SK-N-SH (cell line): ENCODE data around the gene MARS1. TPM values are rescaled to one million over a fixed set of nuclear protein-coding genes. Genes with fewer than 3 reads are reported as not detected.

ENCODE experiments used
- CTCF ChIA-PET: fragments of 300-600, 350-600 bp; formaldehyde crosslinking; extraction: SDS; loops from one replicate; lab custom pipeline; 2021; lab: Yijun Ruan, JAX
- POLR2A ChIA-PET: fragments of 350-600 bp; sonication (Branson Sonifier 250); formaldehyde crosslinking; extraction: SDS; loops from one replicate; lab custom pipeline; 2020; ENCODE audit warnings: antibody characterized with exemption, inconsistent platforms; lab: Yijun Ruan, JAX
- DNase-seq: peaks from one replicate; pipeline ENCODE4 v3.0.0; 2012
- H2AFZ ChIP-seq: fragments of 200-600 bp; sonication (generic); 2 replicates; pipeline ENCODE4 v1.8.1; 2016; ENCODE audit warnings: antibody characterized with exemption, mild to moderate bottlenecking, low read depth
- H3F3A ChIP-seq: fragments of 200-600 bp; sonication (generic); replicated peaks from 2 replicates; pipeline ENCODE3; 2016; ENCODE audit warnings: antibody characterized with exemption, mild to moderate bottlenecking; ENCODE audit not compliant: insufficient read depth
- H3K27ac ChIP-seq, 2 experiments: fragments of 200-500 bp in 1 of 2; fragments of 200-600 bp in 1 of 2; sonication (Bioruptor generic) in 1 of 2; sonication (generic), shearing (Covaris generic) in 1 of 2; 2 replicates each; pipeline versions ENCODE4 v1.5.1 to v1.6.1; 2014 to 2016; ENCODE audit warnings: low read depth in 2 of 2, inconsistent platforms in 1 of 2, low read length in 1 of 2, mild to moderate bottlenecking in 1 of 2, mixed read lengths in 1 of 2
- H3K27me3 ChIP-seq: fragments of 200-600 bp; sonication (generic), shearing (Covaris generic); 2 replicates; pipeline ENCODE4 v1.6.1; 2016; ENCODE audit warnings: mixed run types; ENCODE audit not compliant: insufficient read depth
- H3K36me3 ChIP-seq, 2 experiments: fragments of 200-500 bp in 1 of 2; fragments of 200-600 bp in 1 of 2; sonication (Bioruptor generic) in 1 of 2; sonication (generic) in 1 of 2; replicated peaks in 1 of 2; 2 replicates each; pipeline versions ENCODE3 to v1.5.1; 2014 to 2016; ENCODE audit warnings: low read length in 1 of 2, mild to moderate bottlenecking in 1 of 2; ENCODE audit not compliant: insufficient read depth in 2 of 2, control insufficient read depth in 1 of 2
- H3K4me1 ChIP-seq, 2 experiments: fragments of 200-500 bp in 1 of 2; fragments of 200-600 bp in 1 of 2; sonication (Bioruptor generic) in 1 of 2; sonication (generic), shearing (Covaris generic) in 1 of 2; 2 replicates each; pipeline versions ENCODE4 v1.5.1 to v1.6.1; 2014 to 2016; ENCODE audit warnings: low read depth in 1 of 2, low read length in 1 of 2, mixed run types in 1 of 2; ENCODE audit not compliant: insufficient read depth in 2 of 2, control insufficient read depth in 1 of 2
- H3K4me2 ChIP-seq: fragments of 200-600 bp; sonication (generic), shearing (Covaris generic); 2 replicates; pipeline ENCODE4 v1.6.1; 2017; ENCODE audit warnings: mixed run types
- H3K4me3 ChIP-seq, 2 experiments: fragments of 200-500 bp in 1 of 2; fragments of 200-600 bp in 1 of 2; sonication (Bioruptor generic) in 1 of 2; sonication (generic), shearing (Covaris generic) in 1 of 2; 2 replicates each; pipeline versions ENCODE4 v1.5.1 to v1.8.1; 2014 to 2016; ENCODE audit warnings: low read depth in 2 of 2, inconsistent platforms in 1 of 2, low read length in 1 of 2, mild to moderate bottlenecking in 1 of 2, mixed read lengths in 1 of 2, moderate library complexity in 1 of 2
- H3K79me2 ChIP-seq: fragments of 200-600 bp; sonication (generic); 2 replicates; pipeline ENCODE4 v1.8.1; 2017; ENCODE audit warnings: mild to moderate bottlenecking; ENCODE audit not compliant: insufficient read depth
- H3K9ac ChIP-seq: fragments of 200-600 bp; sonication (generic); 2 replicates; pipeline ENCODE4 v1.6.1; 2017; ENCODE audit warnings: mixed run types
- H3K9me2 ChIP-seq: fragments of 200-600 bp; sonication (generic); 2 replicates; pipeline ENCODE4 v1.6.1; 2017; ENCODE audit warnings: mixed run types
- H3K9me3 ChIP-seq: fragments of 200-600 bp; sonication (generic); 2 replicates; pipeline ENCODE4 v1.6.1; 2017; ENCODE audit warnings: mixed run types, mild to moderate bottlenecking, moderate library complexity
- H4K20me1 ChIP-seq: fragments of 200-600 bp; sonication (generic); 2 replicates; pipeline ENCODE4 v1.6.1; 2017; ENCODE audit warnings: mild to moderate bottlenecking, mixed run types; ENCODE audit not compliant: insufficient read depth
- CHD2 ChIP-seq: fragments of 150-350 bp; IDR thresholded peaks from 2 replicates; pipeline ENCODE4 v1.6.1; 2018; ENCODE audit warnings: low read length; ENCODE audit not compliant: partially characterized antibody
- CTCF ChIP-seq: fragments of 200-600 bp; sonication (generic); IDR thresholded peaks from 2 replicates; pipeline ENCODE4 v1.6.1; 2017; ENCODE audit warnings: antibody characterized with exemption, mild to moderate bottlenecking, moderate library complexity
- EP300 ChIP-seq, 2 experiments: IDR thresholded peaks; 2 replicates each; pipeline versions ENCODE4 v1.4.0 to v1.6.1; 2012; ENCODE audit warnings: borderline replicate concordance in 1 of 2, low read depth in 1 of 2, low read length in 1 of 2
- FOSL2 ChIP-seq: IDR thresholded peaks from 2 replicates; pipeline ENCODE4 v1.4.0; 2012; ENCODE audit warnings: low read depth, mild to moderate bottlenecking, moderate library complexity, borderline replicate concordance
- FOXJ3 ChIP-seq: sonication (generic); formaldehyde crosslinking; IDR thresholded peaks from 2 replicates; pipeline ENCODE4 v1.5.1; 2020; ENCODE audit warnings: mild to moderate bottlenecking, missing genetic modification reagents
- GABPA ChIP-seq: IDR thresholded peaks from 2 replicates; pipeline ENCODE4 v1.4.0; 2012; ENCODE audit warnings: low read depth, mild to moderate bottlenecking
- GATA2 ChIP-seq: sonication (generic); formaldehyde crosslinking; IDR thresholded peaks from 2 replicates; pipeline ENCODE4 v1.5.0; 2020; ENCODE audit warnings: mild to moderate bottlenecking, missing genetic modification reagents
- IRF3 ChIP-seq: fragments of 150-350 bp; IDR thresholded peaks from 2 replicates; pipeline ENCODE4 v1.6.1; 2016; ENCODE audit warnings: mild to moderate bottlenecking, low read depth, low read length
- MAX ChIP-seq: IDR thresholded peaks from 2 replicates; pipeline ENCODE4 v1.4.0; 2012; ENCODE audit warnings: low read depth
- NFIC ChIP-seq: IDR thresholded peaks from 2 replicates; pipeline ENCODE4 v1.4.0; 2012; ENCODE audit warnings: borderline replicate concordance
- NRF1 ChIP-seq: IDR thresholded peaks from 2 replicates; pipeline ENCODE4 v1.6.1; 2012; ENCODE audit warnings: low read depth, mild to moderate bottlenecking, low read length
- PBX3 ChIP-seq: IDR thresholded peaks from 2 replicates; pipeline ENCODE4; 2012
- RAD21 ChIP-seq: IDR thresholded peaks from 2 replicates; pipeline ENCODE4 v1.6.1; 2012; ENCODE audit warnings: mild to moderate bottlenecking, low read length
- RCOR1 ChIP-seq: fragments of 150-350 bp; IDR thresholded peaks from 2 replicates; pipeline ENCODE4 v1.6.1; 2017; ENCODE audit warnings: antibody characterized with exemption, low read length
- RFX5 ChIP-seq: IDR thresholded peaks from 2 replicates; pipeline ENCODE4 v1.6.1; 2012; ENCODE audit warnings: mild to moderate bottlenecking, improper control_type of control experiment, low read length
- RXRA ChIP-seq: IDR thresholded peaks from 2 replicates; pipeline ENCODE4 v1.4.0; 2012; ENCODE audit warnings: low read depth, mild to moderate bottlenecking, borderline replicate concordance
- SIN3A ChIP-seq: IDR thresholded peaks from 2 replicates; pipeline ENCODE4 v1.6.1; 2012; ENCODE audit warnings: low read depth, mild to moderate bottlenecking, low read length, moderate library complexity, borderline replicate concordance
- SMC3 ChIP-seq: IDR thresholded peaks from 2 replicates; pipeline ENCODE4 v1.6.1; 2012; ENCODE audit warnings: low read depth, low read length, improper control_type of control experiment
- TAF1 ChIP-seq: IDR thresholded peaks from 2 replicates; pipeline ENCODE4 v1.6.1; 2012; ENCODE audit warnings: low read depth, mild to moderate bottlenecking, low read length, moderate library complexity, borderline replicate concordance
- TCF12 ChIP-seq: IDR thresholded peaks from 2 replicates; pipeline ENCODE4 v1.4.0; 2012
- TEAD4 ChIP-seq: IDR thresholded peaks from 2 replicates; pipeline ENCODE4 v1.4.0; 2012; ENCODE audit warnings: mild to moderate bottlenecking, borderline replicate concordance; ENCODE audit not compliant: insufficient read depth
- USF2 ChIP-seq: fragments of 150-350 bp; IDR thresholded peaks from 2 replicates; pipeline ENCODE4 v1.6.1; 2017; ENCODE audit warnings: antibody characterized with exemption, low read length, low read depth, borderline replicate concordance
- YY1 ChIP-seq: IDR thresholded peaks from 2 replicates; pipeline ENCODE4 v1.4.0; 2012; ENCODE audit warnings: low read depth, mild to moderate bottlenecking
- WGBS: methylation state at CpG from one replicate; pipeline ENCODE4 v1.1.6; 2017; ENCODE audit warnings: low lambda C conversion rate; 5-methylcytosine and 5-hydroxymethylcytosine counted together
- polyA plus RNA-seq, 3 experiments: library from polyadenylated mRNA; depleted of rRNA; stranded (reverse); fragments of >200 nt; gene quantifications; 2 replicates each; pipeline ENCODE4 v1.2.3, GENCODE V29; 2012

The MARS1 gene
- polyA plus RNA-seq, 1 of the 3 experiments (the other 2 are of a cell fraction), result 158 TPM

- TF ChIP-seq CTCF (peak; percentile 32), SIN3A (peak; percentile 87; the same call in 1 of the 2 replicates), MAX (peak; percentile 96), USF2 (no peak), YY1 (peak; percentile 76; the same call in 1 of the 2 replicates), NRF1 (no peak)
Measured at GRCh38 chr12:57487597-57488401, at the start of gene MARS1 (continued).

GRCh38 chr12:57438400-57438799 is 49.5 kb upstream of the MARS1 start:
- no peaks in the 10 kb centered on the region for H3K9me3 ChIP-seq
- no peaks in the 10 kb centered on the region for H4K20me1 ChIP-seq
- no peaks in the 10 kb centered on the region for H3F3A ChIP-seq
- H3K4me3 ChIP-seq, result no peak overlapping the region
- H3K9ac ChIP-seq, result no peak overlapping the region
- no peaks in the 10 kb centered on the region for H3K27me3 ChIP-seq
- WGBS, result 100% methylated on average over 1 of the region's 1 CpG
- H3K4me1 ChIP-seq, result no peaks in the 10 kb centered on the region
- H3K9me2 ChIP-seq, result no peaks in the 10 kb centered on the region
- no peak overlapping the region for H3K4me2 ChIP-seq
- DNase-seq, result no peak
- H3K36me3 ChIP-seq, result no peaks in the 10 kb centered on the region
- no peak for TF ChIP-seq RFX5
- no peak for TF ChIP-seq NFIC
- TF ChIP-seq IRF3, result no peak
- TF ChIP-seq FOXJ3 (CRISPR knock-in tag), result no peak
- no peak for TF ChIP-seq RCOR1
- TF ChIP-seq RAD21, result no peak
- no peak for TF ChIP-seq CHD2
- no peak for TF ChIP-seq TCF12
- TF ChIP-seq EP300 (IDR thresholded peaks at IDR 0.05; ENCODE audit: borderline replicate concordance in 1 of 2, low read depth in 1 of 2, low read length in 1 of 2), result no peak
- TF ChIP-seq TEAD4, result no peak
- TF ChIP-seq GABPA, result no peak
- no peak for TF ChIP-seq PBX3
- no peak for TF ChIP-seq USF2
- no peak for TF ChIP-seq SMC3
- TF ChIP-seq NRF1, result no peak
- no peak for TF ChIP-seq TAF1
- TF ChIP-seq FOSL2, result no peak
- no peak for TF ChIP-seq GATA2 (CRISPR knock-in tag)
- no peak for TF ChIP-seq RXRA
- TF ChIP-seq, all 33 proteins: peak for 0
- Histone ChIP-seq H3K27ac (no peak overlapping the region), H3K79me2 (no peaks in the 10 kb centered on the region), H2AFZ (no peak overlapping the region)
- ChIA-PET POLR2A (no interaction called here), CTCF (interaction anchor here (1.0 to 2.9 kb wide), 4 partner anchors 8 to 24 kb away, joined by 3 to 18 read pairs (median 6); partner anchors contain the start of gene INHBE)
